Suprapubic skin (tissue), 3 donors: ENCODE measurements around the gene C19orf81.

ENCODE experiments used
- POLR2A ChIP-seq, 2 donors: fragments of 450-650 bp; IDR thresholded peaks; one replicate each; pipeline ENCODE4 v1.6.1; 2017; ENCODE audit warnings: antibody characterized with exemption in 2 of 2, mild to moderate bottlenecking in 2 of 2, moderate library complexity in 2 of 2
- TF ChIP-seq, protein P1 (sequence below), 2 donors: fragments of 200-600 bp in 1 of 2; fragments of 450-650 bp in 1 of 2; sonication (generic) in 1 of 2; IDR thresholded peaks; one replicate each; pipeline ENCODE4 v1.5.1; 2016 to 2019; ENCODE audit warnings: antibody characterized with exemption in 2 of 2, mild to moderate bottlenecking in 1 of 2, moderate library complexity in 1 of 2

GRCh38 chr19:50705422-50706019, 56.3 kb downstream of the C19orf81 start:
- TF ChIP-seq, protein P1, sequence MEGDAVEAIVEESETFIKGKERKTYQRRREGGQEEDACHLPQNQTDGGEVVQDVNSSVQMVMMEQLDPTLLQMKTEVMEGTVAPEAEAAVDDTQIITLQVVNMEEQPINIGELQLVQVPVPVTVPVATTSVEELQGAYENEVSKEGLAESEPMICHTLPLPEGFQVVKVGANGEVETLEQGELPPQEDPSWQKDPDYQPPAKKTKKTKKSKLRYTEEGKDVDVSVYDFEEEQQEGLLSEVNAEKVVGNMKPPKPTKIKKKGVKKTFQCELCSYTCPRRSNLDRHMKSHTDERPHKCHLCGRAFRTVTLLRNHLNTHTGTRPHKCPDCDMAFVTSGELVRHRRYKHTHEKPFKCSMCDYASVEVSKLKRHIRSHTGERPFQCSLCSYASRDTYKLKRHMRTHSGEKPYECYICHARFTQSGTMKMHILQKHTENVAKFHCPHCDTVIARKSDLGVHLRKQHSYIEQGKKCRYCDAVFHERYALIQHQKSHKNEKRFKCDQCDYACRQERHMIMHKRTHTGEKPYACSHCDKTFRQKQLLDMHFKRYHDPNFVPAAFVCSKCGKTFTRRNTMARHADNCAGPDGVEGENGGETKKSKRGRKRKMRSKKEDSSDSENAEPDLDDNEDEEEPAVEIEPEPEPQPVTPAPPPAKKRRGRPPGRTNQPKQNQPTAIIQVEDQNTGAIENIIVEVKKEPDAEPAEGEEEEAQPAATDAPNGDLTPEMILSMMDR (IDR thresholded peaks at IDR 0.05) = peak in 1 of 2 donors; percentile 49
- no peak for TF ChIP-seq POLR2A (IDR thresholded peaks at IDR 0.05)
